Parathyroid adenoma (tissue), 2 donors: Measurements from ENCODE around the gene GRK6.
"Not testable (repeated sequence)": the region's sequence is repeated elsewhere in the genome, so short reads cannot be mapped to it uniquely, and the experiment has no call there.

Source experiments
- H2AFZ ChIP-seq: fragments of 300-600 bp; sonication (generic); one replicate; pipeline ENCODE4 v1.7.0; 2017; ENCODE audit warnings: antibody characterized with exemption, mild to moderate bottlenecking
- H3K27ac ChIP-seq: fragments of 300-600 bp; sonication (generic); one replicate; pipeline ENCODE4 v1.7.0; 2017
- H3K27me3 ChIP-seq: fragments of 300-600 bp; sonication (generic); one replicate; pipeline ENCODE4 v1.7.0; 2017; ENCODE audit warnings: low read length; ENCODE audit not compliant: control insufficient read depth, insufficient read depth
- H3K36me3 ChIP-seq: fragments of 300-600 bp; sonication (generic); one replicate; pipeline ENCODE4 v1.7.0; 2017; ENCODE audit warnings: low read length; ENCODE audit not compliant: control insufficient read depth, insufficient read depth
- H3K4me1 ChIP-seq: fragments of 300-600 bp; sonication (generic); one replicate; pipeline ENCODE4 v1.7.0; 2017; ENCODE audit warnings: control low read depth
- H3K4me2 ChIP-seq: fragments of 300-600 bp; sonication (generic); one replicate; pipeline ENCODE4 v1.7.0; 2017; ENCODE audit warnings: low read length
- H3K4me3 ChIP-seq: fragments of 300-600 bp; sonication (generic); one replicate; pipeline ENCODE4 v1.7.0; 2017; ENCODE audit warnings: low read depth, low read length
- H3K79me2 ChIP-seq: fragments of 300-600 bp; sonication (generic); one replicate; pipeline ENCODE4 v1.7.0; 2017; ENCODE audit warnings: control low read depth
- H3K9ac ChIP-seq: fragments of 300-600 bp; sonication (generic); one replicate; pipeline ENCODE4 v1.7.0; 2017; ENCODE audit warnings: mild to moderate bottlenecking
- H3K9me3 ChIP-seq: fragments of 300-600 bp; sonication (generic); one replicate; pipeline ENCODE4 v1.7.0; 2017; ENCODE audit warnings: low read length; ENCODE audit not compliant: control insufficient read depth
- CTCF ChIP-seq: fragments of 300-600 bp; sonication (generic); IDR thresholded peaks from one replicate; pipeline ENCODE4 v1.7.0; 2017; ENCODE audit warnings: antibody characterized with exemption, mild to moderate bottlenecking
- donor health status: primary hyperparathyroidism.

GRK6 gene

DNA sequence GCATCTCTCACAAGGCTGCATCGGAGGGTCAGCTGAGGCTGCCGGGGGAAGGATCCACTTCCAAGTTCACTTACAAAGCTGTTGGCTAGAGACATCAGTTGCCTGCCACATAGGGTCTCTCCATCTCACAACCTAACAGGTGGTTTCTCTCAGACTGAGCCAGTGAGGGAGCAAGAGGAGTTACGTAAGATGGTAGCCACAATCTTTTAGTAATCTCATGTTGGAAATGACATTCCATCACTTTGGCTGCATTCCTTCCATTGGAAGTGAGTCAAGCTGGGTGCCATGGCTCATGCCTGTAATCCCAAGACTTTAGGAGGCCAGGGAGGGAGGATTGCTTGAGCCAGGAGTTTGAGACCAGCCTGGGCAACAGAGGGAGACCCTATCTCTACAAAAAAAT is 7.4 kb upstream of the GRK6 start:
- Histone ChIP-seq H3K27me3 (no peaks in the 10 kb centered on the region), H3K4me3 (no peak overlapping the region), H2AFZ (no peak overlapping the region), H3K9ac (no peak overlapping the region), H3K36me3 (no peaks in the 10 kb centered on the region), H3K4me2 (no peak overlapping the region), H3K27ac (no peak overlapping the region), H3K4me1 (no peaks in the 10 kb centered on the region), H3K79me2 (no peaks in the 10 kb centered on the region), H3K9me3 (no peaks in the 10 kb centered on the region)
- no peak for TF ChIP-seq CTCF

DNA sequence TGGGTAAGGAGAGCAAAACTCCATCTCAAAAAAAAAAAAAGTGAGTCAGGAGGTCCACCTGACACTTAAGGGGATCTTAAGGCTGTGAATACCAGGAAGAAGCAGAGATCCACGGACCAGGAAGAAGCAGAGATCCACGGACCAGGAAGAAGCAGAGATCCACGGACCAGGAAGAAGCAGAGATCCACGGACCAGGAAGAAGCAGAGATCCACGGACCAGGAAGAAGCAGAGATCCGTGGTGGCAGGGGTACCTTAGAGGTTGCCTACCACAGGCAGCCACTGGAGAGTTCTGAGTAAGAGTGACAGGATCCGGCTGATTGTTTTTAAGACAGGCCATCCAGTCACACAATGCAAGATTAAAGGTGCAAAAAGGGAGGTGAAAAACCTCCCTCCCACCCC is 6.0 kb upstream of the GRK6 start:
- not testable (repeated sequence) for H3K36me3 ChIP-seq, H2AFZ ChIP-seq, H3K4me1 ChIP-seq, H3K27me3 ChIP-seq, H3K79me2 ChIP-seq, H3K4me2 ChIP-seq, H3K27ac ChIP-seq, H3K9me3 ChIP-seq, H3K9ac ChIP-seq, H3K4me3 ChIP-seq

DNA sequence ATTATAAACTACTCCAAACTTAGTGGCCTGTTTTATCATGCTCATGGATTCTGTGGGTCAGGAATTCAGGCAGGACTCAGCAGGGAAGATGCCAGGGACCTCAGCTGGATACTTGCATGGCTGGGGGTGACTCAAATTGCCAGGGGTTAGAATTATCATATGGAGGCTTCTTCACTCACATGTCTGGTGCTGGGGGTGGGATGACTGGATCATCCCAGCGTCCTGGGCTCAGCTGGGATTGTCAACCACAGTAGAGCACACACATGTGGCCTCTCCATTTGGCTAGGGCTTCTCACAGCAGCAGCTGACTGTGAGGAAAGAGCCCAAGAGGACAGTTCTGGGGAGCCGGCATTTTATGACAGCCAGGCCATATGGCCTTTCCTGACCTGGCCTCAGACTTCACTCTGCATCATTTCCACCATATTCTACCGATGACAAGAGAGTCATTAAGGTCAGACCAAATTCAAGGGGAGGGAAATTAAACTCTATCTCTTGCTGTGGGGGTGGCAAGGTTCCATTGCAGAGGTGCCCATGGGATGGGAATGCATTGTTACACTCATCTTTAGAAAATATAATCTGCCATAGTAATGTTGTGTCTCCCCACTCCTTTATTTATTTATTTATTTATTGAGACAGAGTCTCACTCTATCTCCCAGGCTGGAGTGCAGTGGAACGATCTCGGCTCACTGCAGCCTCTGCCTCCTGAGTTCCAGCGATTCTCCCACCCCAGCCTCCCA is 5.2 kb upstream of the GRK6 start:
- H3K27me3 ChIP-seq, result no peaks in the 10 kb centered on the region
- H3K79me2 ChIP-seq, result no peaks in the 10 kb centered on the region
- no peak overlapping the region for H3K27ac ChIP-seq
- no peak overlapping the region for H2AFZ ChIP-seq
- no peaks in the 10 kb centered on the region for H3K36me3 ChIP-seq
- peaks cover 7% of the 10 kb centered on the region for H3K4me1 ChIP-seq
- no peak overlapping the region for H3K4me2 ChIP-seq
- no peak overlapping the region for H3K9ac ChIP-seq
- no peak overlapping the region for H3K4me3 ChIP-seq
- TF ChIP-seq CTCF, result no peak
- H3K9me3 ChIP-seq, result no peaks in the 10 kb centered on the region

GRCh38 chr5:177423671-177424070 is 2.8 kb upstream of the GRK6 start:
- Histone ChIP-seq H3K79me2 (no peaks in the 10 kb centered on the region), H2AFZ (no peak overlapping the region), H3K4me1 (peaks cover 17% of the 10 kb centered on the region), H3K4me3 (no peak overlapping the region), H3K9me3 (no peaks in the 10 kb centered on the region), H3K36me3 (no peaks in the 10 kb centered on the region), H3K4me2 (no peak overlapping the region), H3K27ac (no peak overlapping the region), H3K27me3 (no peaks in the 10 kb centered on the region), H3K9ac (no peak overlapping the region)
- TF ChIP-seq CTCF, result no peak

GRCh38 chr5:177425196-177425800 is 1.2 kb upstream of the GRK6 start:
- H3K4me2 ChIP-seq, result peak overlapping the region; percentile 48
- no peak for TF ChIP-seq CTCF
- H3K36me3 ChIP-seq, result no peaks in the 10 kb centered on the region
- no peaks in the 10 kb centered on the region for H3K79me2 ChIP-seq
- no peaks in the 10 kb centered on the region for H3K27me3 ChIP-seq
- H2AFZ ChIP-seq, result peak overlapping the region; percentile 89
- H3K9ac ChIP-seq, result no peak overlapping the region
- peak overlapping the region; percentile 95 for H3K27ac ChIP-seq
- peaks cover 17% of the 10 kb centered on the region for H3K4me1 ChIP-seq
- no peaks in the 10 kb centered on the region for H3K9me3 ChIP-seq
- peak overlapping the region; percentile 62 for H3K4me3 ChIP-seq
